ENCODE results near the gene UBE3C.

DNA sequence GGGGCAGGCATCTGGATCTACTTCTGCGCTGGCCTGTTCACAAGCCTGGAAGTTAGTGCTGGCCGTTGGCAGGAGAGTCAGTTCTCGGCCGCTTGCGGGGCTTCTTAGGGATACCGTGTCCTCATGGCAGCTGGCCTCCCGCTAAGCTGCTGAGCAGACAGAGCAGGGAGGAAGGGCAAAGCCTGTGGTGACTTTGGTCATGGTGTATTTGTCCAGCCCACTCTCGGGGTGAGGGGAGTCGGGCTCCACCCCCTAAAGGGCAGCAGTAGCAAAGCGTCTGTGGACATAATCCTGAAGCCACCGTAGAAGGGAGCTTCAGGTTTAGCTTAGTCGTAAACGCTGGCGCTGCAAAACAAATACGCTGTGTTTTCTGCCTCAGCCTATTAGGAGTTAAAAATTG, 12.2 kb downstream of the UBE3C start:
- no peak for TF ChIP-seq POLR2A (IDR thresholded peaks at IDR 0.05; ENCODE audit: extremely low read depth, insufficient read length)
- TF ChIP-seq, protein P1, sequence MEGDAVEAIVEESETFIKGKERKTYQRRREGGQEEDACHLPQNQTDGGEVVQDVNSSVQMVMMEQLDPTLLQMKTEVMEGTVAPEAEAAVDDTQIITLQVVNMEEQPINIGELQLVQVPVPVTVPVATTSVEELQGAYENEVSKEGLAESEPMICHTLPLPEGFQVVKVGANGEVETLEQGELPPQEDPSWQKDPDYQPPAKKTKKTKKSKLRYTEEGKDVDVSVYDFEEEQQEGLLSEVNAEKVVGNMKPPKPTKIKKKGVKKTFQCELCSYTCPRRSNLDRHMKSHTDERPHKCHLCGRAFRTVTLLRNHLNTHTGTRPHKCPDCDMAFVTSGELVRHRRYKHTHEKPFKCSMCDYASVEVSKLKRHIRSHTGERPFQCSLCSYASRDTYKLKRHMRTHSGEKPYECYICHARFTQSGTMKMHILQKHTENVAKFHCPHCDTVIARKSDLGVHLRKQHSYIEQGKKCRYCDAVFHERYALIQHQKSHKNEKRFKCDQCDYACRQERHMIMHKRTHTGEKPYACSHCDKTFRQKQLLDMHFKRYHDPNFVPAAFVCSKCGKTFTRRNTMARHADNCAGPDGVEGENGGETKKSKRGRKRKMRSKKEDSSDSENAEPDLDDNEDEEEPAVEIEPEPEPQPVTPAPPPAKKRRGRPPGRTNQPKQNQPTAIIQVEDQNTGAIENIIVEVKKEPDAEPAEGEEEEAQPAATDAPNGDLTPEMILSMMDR (IDR thresholded peaks at IDR 0.05; ENCODE audit: low read depth, low read length): no peak
